Measurements from ENCODE around the gene AKT3.

The AKT3 gene

DNA sequence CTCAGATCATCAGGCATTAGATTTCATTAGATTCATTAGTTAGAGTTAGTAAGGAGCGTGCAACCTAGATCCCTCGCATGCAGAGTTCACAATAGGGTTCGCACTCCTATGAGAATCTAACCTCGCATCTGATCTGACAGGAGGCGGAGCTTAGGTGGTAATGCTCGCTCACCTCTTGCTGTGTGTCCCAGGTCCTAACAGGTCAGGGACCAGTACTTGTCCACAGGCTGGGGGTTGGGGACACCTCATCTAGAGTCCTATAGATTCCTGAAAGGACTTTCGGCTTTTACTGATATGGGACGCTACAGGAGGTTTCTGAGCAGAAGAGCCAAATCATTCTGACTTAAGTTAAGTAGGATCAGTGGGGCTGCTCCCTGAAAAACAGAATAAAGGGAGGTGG is 91.4 kb downstream of the AKT3 start:
- no peak for TF ChIP-seq YY1 (IDR thresholded peaks at IDR 0.05; ENCODE audit: low read depth)
- TF ChIP-seq TEAD4 (IDR thresholded peaks at IDR 0.05), result no peak
- no peak for TF ChIP-seq ZBTB7A (IDR thresholded peaks at IDR 0.05; ENCODE audit: low read depth)
- TF ChIP-seq, protein P1, sequence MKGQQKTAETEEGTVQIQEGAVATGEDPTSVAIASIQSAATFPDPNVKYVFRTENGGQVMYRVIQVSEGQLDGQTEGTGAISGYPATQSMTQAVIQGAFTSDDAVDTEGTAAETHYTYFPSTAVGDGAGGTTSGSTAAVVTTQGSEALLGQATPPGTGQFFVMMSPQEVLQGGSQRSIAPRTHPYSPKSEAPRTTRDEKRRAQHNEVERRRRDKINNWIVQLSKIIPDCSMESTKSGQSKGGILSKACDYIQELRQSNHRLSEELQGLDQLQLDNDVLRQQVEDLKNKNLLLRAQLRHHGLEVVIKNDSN (IDR thresholded peaks at IDR 0.05), result no peak

DNA sequence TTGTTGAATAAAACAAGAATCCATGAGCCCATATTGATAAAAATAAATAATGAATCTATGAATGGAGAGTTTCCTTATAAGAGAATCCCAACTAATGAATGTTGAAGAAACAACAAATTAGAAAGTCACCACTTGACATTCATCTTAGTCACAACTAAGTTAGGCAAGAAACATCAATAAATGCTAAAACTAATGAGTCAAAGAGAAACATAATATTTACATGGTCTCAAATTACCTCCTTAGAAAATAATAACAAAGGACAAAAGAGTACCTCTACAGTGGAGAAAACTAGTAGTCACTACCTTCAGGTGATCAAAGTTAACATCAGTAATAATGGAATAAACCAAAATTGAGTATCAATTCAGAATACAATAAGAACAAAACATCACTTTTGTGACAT is 93.5 kb downstream of the AKT3 start:
- TF ChIP-seq, protein P2, sequence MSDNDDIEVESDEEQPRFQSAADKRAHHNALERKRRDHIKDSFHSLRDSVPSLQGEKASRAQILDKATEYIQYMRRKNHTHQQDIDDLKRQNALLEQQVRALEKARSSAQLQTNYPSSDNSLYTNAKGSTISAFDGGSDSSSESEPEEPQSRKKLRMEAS (IDR thresholded peaks at IDR 0.05), result no peak
- TF ChIP-seq FOXM1 (IDR thresholded peaks at IDR 0.05; ENCODE audit: borderline replicate concordance, low read depth), result no peak
- TF ChIP-seq TAF1 (IDR thresholded peaks at IDR 0.05; ENCODE audit: low read depth), result no peak
- no peak for TF ChIP-seq EP300 (IDR thresholded peaks at IDR 0.05; ENCODE audit: borderline replicate concordance)
- TF ChIP-seq, protein P1 (IDR thresholded peaks at IDR 0.05), result no peak
- TF ChIP-seq TEAD4 (IDR thresholded peaks at IDR 0.05), result no peak

DNA sequence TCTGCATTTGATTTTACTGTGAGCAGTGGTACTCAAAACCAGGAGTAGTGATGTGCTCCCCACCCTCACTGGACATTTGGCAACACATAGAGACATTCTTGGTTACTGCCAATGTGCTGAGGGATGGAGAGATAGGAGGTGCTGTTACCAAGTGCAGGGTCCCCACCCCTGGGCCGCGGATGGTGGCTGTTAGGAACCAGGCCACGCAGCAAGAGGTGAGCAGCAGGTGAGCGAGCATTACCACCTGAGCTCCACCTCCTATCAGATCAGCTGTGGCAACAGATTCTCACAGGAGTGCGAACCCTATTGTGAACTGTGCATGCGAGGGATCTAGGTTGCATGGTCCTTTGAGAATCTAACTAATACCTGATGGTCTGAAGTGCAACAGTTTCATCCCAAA is 95.7 kb downstream of the AKT3 start:
- TF ChIP-seq TCF12 (IDR thresholded peaks at IDR 0.05; ENCODE audit: low read depth) (no peak), ZBTB7A (IDR thresholded peaks at IDR 0.05; ENCODE audit: low read depth) (no peak)
- TF ChIP-seq, protein P1 (IDR thresholded peaks at IDR 0.05), result no peak
- TF ChIP-seq, protein P2 (IDR thresholded peaks at IDR 0.05), result no peak
- TF ChIP-seq, protein P3, sequence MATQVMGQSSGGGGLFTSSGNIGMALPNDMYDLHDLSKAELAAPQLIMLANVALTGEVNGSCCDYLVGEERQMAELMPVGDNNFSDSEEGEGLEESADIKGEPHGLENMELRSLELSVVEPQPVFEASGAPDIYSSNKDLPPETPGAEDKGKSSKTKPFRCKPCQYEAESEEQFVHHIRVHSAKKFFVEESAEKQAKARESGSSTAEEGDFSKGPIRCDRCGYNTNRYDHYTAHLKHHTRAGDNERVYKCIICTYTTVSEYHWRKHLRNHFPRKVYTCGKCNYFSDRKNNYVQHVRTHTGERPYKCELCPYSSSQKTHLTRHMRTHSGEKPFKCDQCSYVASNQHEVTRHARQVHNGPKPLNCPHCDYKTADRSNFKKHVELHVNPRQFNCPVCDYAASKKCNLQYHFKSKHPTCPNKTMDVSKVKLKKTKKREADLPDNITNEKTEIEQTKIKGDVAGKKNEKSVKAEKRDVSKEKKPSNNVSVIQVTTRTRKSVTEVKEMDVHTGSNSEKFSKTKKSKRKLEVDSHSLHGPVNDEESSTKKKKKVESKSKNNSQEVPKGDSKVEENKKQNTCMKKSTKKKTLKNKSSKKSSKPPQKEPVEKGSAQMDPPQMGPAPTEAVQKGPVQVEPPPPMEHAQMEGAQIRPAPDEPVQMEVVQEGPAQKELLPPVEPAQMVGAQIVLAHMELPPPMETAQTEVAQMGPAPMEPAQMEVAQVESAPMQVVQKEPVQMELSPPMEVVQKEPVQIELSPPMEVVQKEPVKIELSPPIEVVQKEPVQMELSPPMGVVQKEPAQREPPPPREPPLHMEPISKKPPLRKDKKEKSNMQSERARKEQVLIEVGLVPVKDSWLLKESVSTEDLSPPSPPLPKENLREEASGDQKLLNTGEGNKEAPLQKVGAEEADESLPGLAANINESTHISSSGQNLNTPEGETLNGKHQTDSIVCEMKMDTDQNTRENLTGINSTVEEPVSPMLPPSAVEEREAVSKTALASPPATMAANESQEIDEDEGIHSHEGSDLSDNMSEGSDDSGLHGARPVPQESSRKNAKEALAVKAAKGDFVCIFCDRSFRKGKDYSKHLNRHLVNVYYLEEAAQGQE (IDR thresholded peaks at IDR 0.05; ENCODE audit: low read depth), result no peak

DNA sequence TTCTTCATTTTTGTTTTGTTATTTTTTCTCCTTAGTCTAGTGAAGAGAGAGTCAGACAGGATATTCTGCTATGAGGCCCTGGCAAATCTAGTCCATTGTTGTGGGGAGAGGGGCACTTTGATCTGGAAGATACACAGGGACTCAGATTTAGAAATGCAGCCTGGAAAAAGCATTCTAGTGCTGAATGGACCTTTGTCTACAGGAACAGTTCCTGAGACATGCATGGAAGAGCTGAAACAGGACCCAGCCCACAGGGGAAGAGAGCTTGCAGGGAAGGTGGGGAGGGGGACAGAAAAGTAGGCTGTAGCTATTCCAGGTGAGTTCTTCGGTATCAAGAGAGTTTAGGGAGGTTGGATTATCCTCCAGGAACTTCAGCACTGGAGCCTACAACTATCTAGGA is 98.5 kb downstream of the AKT3 start:
- TF ChIP-seq FOXM1 (IDR thresholded peaks at IDR 0.05; ENCODE audit: borderline replicate concordance, low read depth) (no peak), CREB1 (IDR thresholded peaks at IDR 0.05; ENCODE audit: low read depth) (no peak), EGR1 (IDR thresholded peaks at IDR 0.05) (no peak), YY1 (IDR thresholded peaks at IDR 0.05; ENCODE audit: low read depth) (no peak), CEBPB (IDR thresholded peaks at IDR 0.05) (no peak)
- TF ChIP-seq, protein P1 (IDR thresholded peaks at IDR 0.05), result no peak

DNA sequence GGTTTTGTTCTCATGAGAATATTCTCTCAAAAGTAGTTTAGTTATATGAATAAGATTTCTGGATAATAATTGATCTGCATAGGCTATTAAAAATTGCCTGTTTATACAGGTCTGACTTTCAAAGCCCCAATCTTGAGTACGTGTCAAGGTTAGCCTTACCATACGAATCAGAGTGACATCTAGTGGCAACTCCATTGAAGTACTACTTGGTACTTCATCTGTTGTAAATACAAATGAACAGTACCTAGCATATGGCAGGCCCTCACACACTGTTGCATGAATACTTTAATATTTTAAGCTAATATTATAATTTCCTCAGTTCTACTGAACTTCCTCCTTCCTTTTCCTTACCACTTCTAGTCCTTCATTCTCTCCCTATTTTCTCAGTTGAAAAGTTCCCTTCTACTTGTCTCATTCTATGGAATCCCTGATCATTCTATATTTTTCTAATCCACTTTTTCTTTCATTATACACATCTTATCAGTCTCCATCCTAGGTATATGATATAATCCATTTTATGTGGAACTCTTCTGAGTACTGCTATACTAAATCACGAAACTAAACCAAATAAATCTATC is 101.2 kb downstream of the AKT3 start:
- TF ChIP-seq EGR1 (IDR thresholded peaks at IDR 0.05), result no peak
- TF ChIP-seq, protein P1 (IDR thresholded peaks at IDR 0.05), result no peak
- TF ChIP-seq EP300 (IDR thresholded peaks at IDR 0.05; ENCODE audit: borderline replicate concordance), result no peak
- TF ChIP-seq RAD21 (IDR thresholded peaks at IDR 0.05; ENCODE audit: low read depth), result peak; percentile 65

DNA sequence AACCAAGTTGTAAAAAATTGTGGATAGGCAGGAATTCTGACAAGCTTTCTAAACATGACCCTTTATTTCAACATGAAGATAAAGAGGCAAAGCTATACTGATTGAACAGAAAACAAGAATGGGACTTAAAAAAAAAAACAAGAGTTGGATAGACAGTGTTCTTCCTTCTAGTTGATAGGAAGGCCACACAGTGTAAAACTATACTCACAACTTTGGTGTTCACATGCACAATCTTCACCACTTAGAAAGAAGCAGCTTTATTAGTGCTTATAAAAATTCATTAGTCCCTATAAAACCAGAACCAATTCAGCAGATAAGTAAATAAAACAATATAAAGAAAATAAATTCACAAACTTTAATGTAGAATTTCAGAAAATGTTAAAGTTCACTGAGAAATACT is 101.8 kb downstream of the AKT3 start:
- TF ChIP-seq TCF12 (IDR thresholded peaks at IDR 0.05; ENCODE audit: low read depth) (no peak), YY1 (IDR thresholded peaks at IDR 0.05; ENCODE audit: low read depth) (no peak), CREB1 (IDR thresholded peaks at IDR 0.05; ENCODE audit: low read depth) (no peak), CEBPB (IDR thresholded peaks at IDR 0.05) (no peak), TAF1 (IDR thresholded peaks at IDR 0.05; ENCODE audit: low read depth) (no peak), NFIC (IDR thresholded peaks at IDR 0.05) (no peak), ZBTB7A (IDR thresholded peaks at IDR 0.05; ENCODE audit: low read depth) (no peak), FOXM1 (IDR thresholded peaks at IDR 0.05; ENCODE audit: borderline replicate concordance, low read depth) (no peak), RAD21 (IDR thresholded peaks at IDR 0.05; ENCODE audit: low read depth) (no peak), TEAD4 (IDR thresholded peaks at IDR 0.05) (no peak), EGR1 (IDR thresholded peaks at IDR 0.05) (no peak), EP300 (IDR thresholded peaks at IDR 0.05; ENCODE audit: borderline replicate concordance) (no peak)
- TF ChIP-seq, protein P3 (IDR thresholded peaks at IDR 0.05; ENCODE audit: low read depth), result no peak
- TF ChIP-seq, protein P2 (IDR thresholded peaks at IDR 0.05), result no peak
- TF ChIP-seq, protein P1 (IDR thresholded peaks at IDR 0.05), result no peak
